Right cardiac atrium (tissue), 5 donors: ENCODE measurements around the gene CCR7. TPM values are rescaled to one million over a fixed set of nuclear protein-coding genes. Genes with fewer than 3 reads are reported as not detected.
A peak's percentile ranks its signal among the peaks of the same experiment; 100 is the strongest.
"Not testable (repeated sequence)": the region's sequence is repeated elsewhere in the genome, so short reads cannot be mapped to it uniquely, and the experiment has no call there.

Experiments
- ATAC-seq, 2 donors: fragments of 200-7000 bp; cut with Tn5 transposase; one replicate each; pipeline versions ENCODE4 v1.8.0 to v1.9.1; 2020; ENCODE audit warnings: moderate library complexity in 2 of 2, mild to moderate bottlenecking in 1 of 2
- DNase-seq, 3 donors: peaks; one replicate each; pipeline ENCODE4 v3.0.0-alpha.2; 2020
- H3K27ac ChIP-seq: one replicate; pipeline ENCODE4 v1.5.1; 2013; ENCODE audit warnings: mild to moderate bottlenecking, low read length, control low read depth, moderate library complexity
- H3K27me3 ChIP-seq: one replicate; pipeline ENCODE4 v1.6.1; 2013; ENCODE audit not compliant: control insufficient read depth, insufficient read depth
- H3K4me1 ChIP-seq: one replicate; pipeline ENCODE4 v1.6.1; 2013; ENCODE audit warnings: low read length; ENCODE audit not compliant: control insufficient read depth, insufficient read depth
- H3K4me3 ChIP-seq: one replicate; pipeline ENCODE4 v1.5.1; 2013; ENCODE audit warnings: low read length, control low read depth
- H3K9me3 ChIP-seq: one replicate; pipeline ENCODE4 v1.6.1; 2013; ENCODE audit warnings: low read length; ENCODE audit not compliant: control insufficient read depth
- WGBS: extraction: QIAGEN DNeasy Blood & Tissue Kit; methylation state at CpG from one replicate; pipeline ENCODE4 v1.1.7; 2013; 5-methylcytosine and 5-hydroxymethylcytosine counted together
- intact Hi-C, 4 donors: fragments of 100-400 bp; cut with DNase I; formaldehyde crosslinking; loops; one replicate each; pipeline versions ENCODE4 v1.11.0 to v1.14.0; 2022 to 2023
- polyA plus RNA-seq: library from polyadenylated mRNA; stranded (reverse); fragments of 200-250 nt; gene quantifications from one replicate; pipeline ENCODE4 v1.2.3, GENCODE V29; 2013
- total RNA-seq, 4 donors: library from RNA; stranded (reverse); fragmentation: NEBNext Ultra II Directional; extraction: Animal tissue kit (Norgen Biotek cat#: 25700); gene quantifications; one replicate each; pipeline ENCODE4 v1.2.1, GENCODE V29; 2021
- donor health status: healthy with polysubstance abuse.
- donor health status: DM: no; HTN: yes; CAD: no.
- donor health status: DM: no; HTN: no; CAD: no.
- donor health status: DM: no; HTN: yes; CAD: no; lungs with severe emphysema.
- donor health status: DM: yes; HTN: yes; CAD: no.

CCR7 gene
- total and polyA plus RNA-seq, 5 donors, result 0.11 to 0.20 (median 0.19) TPM; not detected in 2

DNA sequence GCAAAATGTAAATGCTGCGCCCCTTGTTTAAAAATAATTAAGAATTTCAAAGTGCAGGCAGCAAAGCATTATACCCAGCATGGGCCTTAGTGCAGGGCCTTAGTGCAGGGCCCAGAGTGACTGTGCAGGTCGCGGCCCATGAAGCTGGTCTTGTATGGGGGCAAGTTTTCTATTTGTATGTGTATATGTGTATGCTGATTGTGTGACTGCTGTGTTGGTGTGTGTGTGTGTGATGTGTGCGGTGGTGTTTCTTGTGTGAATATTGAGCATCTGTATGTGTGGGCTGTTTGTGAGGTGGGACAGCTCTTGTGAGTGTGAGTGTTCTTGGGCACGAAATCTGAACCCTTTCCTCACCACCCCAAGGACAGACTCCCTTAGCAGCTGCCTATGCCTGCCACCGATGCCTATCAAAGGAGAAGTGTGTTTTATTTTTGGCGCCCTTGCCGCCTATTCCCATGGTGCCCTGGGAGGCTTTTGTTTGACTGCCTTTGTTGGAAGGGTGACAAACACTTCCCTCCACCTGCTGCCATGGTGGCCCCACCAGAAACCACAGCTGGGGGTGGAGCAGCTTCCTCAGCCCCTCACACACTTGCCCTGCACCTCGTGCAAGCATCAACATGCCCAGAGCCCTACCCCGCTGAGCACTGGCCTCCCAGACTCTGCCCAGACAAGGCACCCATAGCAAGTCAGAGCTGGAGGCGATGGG is 18.0 kb downstream of the CCR7 start:
- Histone ChIP-seq H3K4me1 (peaks cover 39% of the 10 kb centered on the region), H3K4me3 (no peak overlapping the region), H3K27ac (no peak overlapping the region), H3K9me3 (no peaks in the 10 kb centered on the region), H3K27me3 (no peaks in the 10 kb centered on the region)
- WGBS, result 72% methylated on average over 11 of the region's 11 CpGs
- ATAC-seq, result no peak
- intact Hi-C loops, result no loop called here
- DNase-seq, result peak in 1 of 3 donors; percentile 17

- H3K27me3 ChIP-seq, H3K4me3 ChIP-seq, DNase-seq, H3K9me3 ChIP-seq, ATAC-seq, H3K27ac ChIP-seq, intact Hi-C loops: not testable (repeated sequence)
- 93% methylated on average over 4 of the region's 4 CpGs for WGBS
- H3K4me1 ChIP-seq, result peaks cover 39% of the 10 kb centered on the region
Observed at GRCh38 chr17:40546497-40546896, 18.8 kb downstream of the CCR7 start.

GRCh38 chr17:40545660-40546059 is 19.6 kb downstream of the CCR7 start:
- no peaks in the 10 kb centered on the region for H3K27me3 ChIP-seq
- no peak for ATAC-seq
- 96% methylated on average over 11 of the region's 11 CpGs for WGBS
- intact Hi-C loops, result no loop called here
- no peaks in the 10 kb centered on the region for H3K9me3 ChIP-seq
- no peak for DNase-seq
- H3K4me3 ChIP-seq, result no peak overlapping the region
- no peak overlapping the region for H3K27ac ChIP-seq
- peaks cover 40% of the 10 kb centered on the region for H3K4me1 ChIP-seq

DNA sequence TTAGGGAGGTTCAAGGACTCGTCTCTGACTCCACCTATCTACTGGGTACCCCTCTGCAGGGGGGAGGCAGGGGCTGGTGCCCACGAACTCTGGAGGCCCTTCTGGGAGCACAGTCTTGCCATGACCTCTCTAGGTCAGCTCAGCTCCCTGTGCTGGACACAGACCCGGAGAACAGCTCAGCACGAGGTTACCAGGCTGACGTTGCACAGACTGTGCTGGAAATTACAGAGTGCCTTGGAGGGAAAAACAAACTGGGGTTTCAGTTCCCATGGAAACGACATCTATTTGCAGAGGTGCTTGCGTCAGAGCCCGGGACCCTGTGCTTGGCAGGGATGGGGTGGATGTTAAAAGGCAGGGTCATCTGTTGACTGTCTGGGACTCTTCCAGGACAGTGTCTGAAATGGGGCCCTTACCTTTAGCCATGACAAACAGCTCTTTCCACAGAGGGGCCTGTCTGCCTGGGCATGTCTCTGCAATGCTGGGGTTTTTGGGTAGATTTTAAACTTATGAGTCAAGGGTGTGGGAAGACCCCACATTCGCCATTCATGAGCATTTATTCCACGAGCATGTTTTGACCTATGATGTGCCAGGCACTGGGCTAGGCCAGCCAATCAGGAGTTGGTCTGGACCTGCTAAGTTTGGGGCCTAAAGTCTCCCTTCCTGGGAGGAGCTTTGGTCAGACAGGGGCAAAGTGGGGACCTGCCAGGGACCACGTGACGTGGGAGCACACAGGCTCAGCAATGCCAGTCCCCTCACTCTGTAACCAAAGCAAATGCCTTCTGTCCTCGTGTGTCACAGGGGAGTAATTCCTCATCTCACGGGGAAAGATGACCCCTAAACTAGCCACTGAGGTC is 22.5 kb downstream of the CCR7 start:
- Histone ChIP-seq H3K27me3 (no peaks in the 10 kb centered on the region), H3K9me3 (no peaks in the 10 kb centered on the region), H3K4me1 (peaks cover 39% of the 10 kb centered on the region), H3K4me3 (no peak overlapping the region), H3K27ac (peak overlapping the region; percentile 96)
- WGBS, result 35% methylated on average over 14 of the region's 14 CpGs
- ATAC-seq (peak; percentile 93 to 94), DNase-seq (peak; percentile 92 to 94 (median 93))
- intact Hi-C loops, result no loop called here

DNA sequence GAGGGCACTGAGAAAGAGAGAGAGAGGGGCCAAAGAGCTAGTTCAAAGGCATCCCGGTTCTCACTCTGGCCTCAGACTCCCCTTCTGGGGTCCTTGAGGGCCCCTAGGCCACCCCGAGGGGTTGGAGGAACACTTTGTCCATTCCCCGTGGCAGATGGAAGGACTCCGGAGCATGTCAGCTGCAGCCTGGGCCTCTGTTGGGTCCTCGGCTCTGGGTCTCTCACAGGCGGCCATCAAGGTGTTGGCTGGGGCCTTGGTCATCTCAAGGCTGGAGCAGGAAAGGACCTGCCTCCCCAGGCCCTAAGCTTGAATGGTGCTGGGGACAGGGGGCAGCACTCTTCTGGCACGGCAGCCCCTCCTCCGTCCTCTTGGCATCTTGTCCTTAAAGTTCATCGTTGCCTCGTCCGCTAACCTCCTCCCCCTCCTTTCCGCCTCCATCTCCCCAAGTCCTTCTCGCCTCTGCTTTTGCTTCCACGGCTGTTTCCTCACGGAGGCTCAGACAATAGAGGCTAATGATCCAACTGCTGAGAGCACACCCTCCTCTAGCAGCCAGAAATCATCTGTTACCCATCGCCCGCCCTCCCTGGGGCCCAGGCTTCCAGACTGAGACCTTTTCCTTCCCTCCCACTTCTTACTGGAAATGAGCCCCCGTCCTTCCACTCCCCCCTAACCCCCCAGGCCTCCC is 23.3 kb downstream of the CCR7 start:
- WGBS, result 40% methylated on average over 18 of the region's 18 CpGs
- ATAC-seq (peak; percentile 81 to 88), DNase-seq (peak in 1 of 3 donors; percentile 94)
- peak overlapping the region; percentile 96 for H3K27ac ChIP-seq
- H3K4me1 ChIP-seq, result peaks cover 35% of the 10 kb centered on the region
- no peaks in the 10 kb centered on the region for H3K9me3 ChIP-seq
- no peak overlapping the region for H3K4me3 ChIP-seq
- H3K27me3 ChIP-seq, result no peaks in the 10 kb centered on the region
- intact Hi-C loops, result no loop called here

DNA sequence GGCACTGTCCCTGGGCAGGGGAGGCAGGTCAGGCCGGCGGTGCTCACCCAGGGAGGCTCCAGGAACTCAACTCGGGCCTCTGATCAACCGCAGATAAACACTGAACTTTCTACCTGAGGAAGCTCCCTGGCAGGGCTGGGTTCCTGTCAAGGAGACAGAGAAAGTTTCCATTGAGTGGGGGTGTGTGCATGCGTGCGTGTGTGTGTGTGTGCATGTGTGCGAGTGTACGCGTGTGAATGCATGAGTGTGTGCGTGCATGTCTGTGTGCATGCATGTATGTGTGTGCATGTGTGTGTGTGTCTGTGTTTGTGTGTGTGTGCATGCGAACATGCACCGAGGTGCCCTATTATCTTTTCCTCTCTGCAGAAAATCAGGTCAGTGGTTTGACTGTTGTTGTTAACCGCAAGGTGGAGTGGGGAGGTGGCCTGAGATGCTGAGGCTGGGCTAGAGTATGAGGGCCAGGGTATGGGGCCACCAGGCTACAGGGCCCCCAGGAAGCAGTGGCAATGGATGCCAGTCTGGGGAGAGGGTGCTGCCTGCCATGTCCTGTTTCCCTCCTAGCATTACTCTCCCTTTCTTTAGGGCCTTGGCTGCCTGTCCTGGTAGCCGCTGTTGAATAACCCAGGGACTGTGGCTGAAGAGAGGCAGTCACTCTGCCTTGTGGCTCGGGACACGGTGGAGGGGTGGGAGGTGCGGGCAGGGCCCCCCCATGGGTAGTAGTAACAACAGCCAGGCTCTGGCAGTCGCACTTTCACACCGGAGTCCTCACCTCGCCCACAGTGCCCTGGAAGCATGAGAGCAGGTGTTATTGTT is 24.0 kb downstream of the CCR7 start:
- Histone ChIP-seq H3K9me3 (no peaks in the 10 kb centered on the region), H3K4me1 (peaks cover 43% of the 10 kb centered on the region), H3K27ac (peak overlapping the region; percentile 96), H3K4me3 (no peak overlapping the region), H3K27me3 (no peaks in the 10 kb centered on the region)
- ATAC-seq (no peak), DNase-seq (peak in 2 of 3 donors; percentile 60 to 67)
- intact Hi-C loops, result no loop called here
- 77% methylated on average over 20 of the region's 20 CpGs for WGBS

- Histone ChIP-seq H3K27me3 (no peaks in the 10 kb centered on the region), H3K4me1 (peaks cover 49% of the 10 kb centered on the region), H3K27ac (peak overlapping the region; percentile 24), H3K4me3 (no peak overlapping the region), H3K9me3 (no peaks in the 10 kb centered on the region)
- DNase-seq (peak in 1 of 3 donors; percentile 36), ATAC-seq (no peak)
- intact Hi-C loops, result no loop called here
- 72% methylated on average over 8 of the region's 8 CpGs for WGBS
Observed at GRCh38 chr17:40540448-40540847, 24.8 kb downstream of the CCR7 start.

DNA sequence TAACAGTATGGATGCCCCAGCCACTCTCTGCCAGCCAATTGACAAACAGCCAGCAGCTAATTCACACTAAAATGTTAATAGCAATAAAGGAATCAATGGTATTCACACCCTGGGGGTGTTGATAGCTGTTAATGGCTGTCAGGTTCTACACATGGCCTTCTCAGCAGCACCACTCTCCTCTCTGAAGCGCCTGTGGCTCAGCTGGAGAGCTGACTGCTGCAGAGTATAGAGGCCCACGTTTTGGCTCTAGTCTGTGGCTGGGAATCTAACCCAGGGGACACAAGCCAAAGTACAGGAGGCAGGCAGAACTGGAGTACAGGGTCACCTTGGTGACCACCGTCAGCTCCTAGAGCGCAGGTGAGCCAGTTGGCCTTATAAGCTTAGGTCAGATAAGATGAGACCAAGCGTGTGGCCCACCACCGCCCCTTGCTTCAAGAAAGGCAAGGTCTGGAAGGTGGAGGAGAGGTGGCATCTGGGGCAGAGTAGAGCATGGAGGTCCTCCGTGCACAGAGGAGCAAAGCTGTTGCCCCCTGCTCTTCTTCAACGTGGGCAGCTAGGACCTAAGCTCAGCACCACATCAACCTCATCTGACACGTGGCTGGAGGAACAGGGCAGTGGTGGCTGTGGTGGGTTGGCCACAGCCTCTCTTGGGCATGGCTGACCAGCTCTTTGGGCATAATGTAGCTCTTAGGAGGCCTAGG is 25.4 kb downstream of the CCR7 start:
- intact Hi-C loops, result loop anchor here (2.0 to 10.0 kb wide), 8 partner anchors 13 to 235 kb away; partner anchors contain the start of genes RARA (in 2 of the 4), GJD3 (in 1 of the 4) and IGFBP4 (in 1 of the 4)
- no peaks in the 10 kb centered on the region for H3K9me3 ChIP-seq
- H3K27me3 ChIP-seq, result no peaks in the 10 kb centered on the region
- ATAC-seq, result peak in 1 of 2 donors; percentile 39
- WGBS, result 69% methylated on average over 9 of the region's 9 CpGs
- H3K27ac ChIP-seq, result peak overlapping the region; percentile 24
- no peak overlapping the region for H3K4me3 ChIP-seq
- H3K4me1 ChIP-seq, result peaks cover 49% of the 10 kb centered on the region
- peak in 2 of 3 donors; percentile 61 to 70 for DNase-seq

DNA sequence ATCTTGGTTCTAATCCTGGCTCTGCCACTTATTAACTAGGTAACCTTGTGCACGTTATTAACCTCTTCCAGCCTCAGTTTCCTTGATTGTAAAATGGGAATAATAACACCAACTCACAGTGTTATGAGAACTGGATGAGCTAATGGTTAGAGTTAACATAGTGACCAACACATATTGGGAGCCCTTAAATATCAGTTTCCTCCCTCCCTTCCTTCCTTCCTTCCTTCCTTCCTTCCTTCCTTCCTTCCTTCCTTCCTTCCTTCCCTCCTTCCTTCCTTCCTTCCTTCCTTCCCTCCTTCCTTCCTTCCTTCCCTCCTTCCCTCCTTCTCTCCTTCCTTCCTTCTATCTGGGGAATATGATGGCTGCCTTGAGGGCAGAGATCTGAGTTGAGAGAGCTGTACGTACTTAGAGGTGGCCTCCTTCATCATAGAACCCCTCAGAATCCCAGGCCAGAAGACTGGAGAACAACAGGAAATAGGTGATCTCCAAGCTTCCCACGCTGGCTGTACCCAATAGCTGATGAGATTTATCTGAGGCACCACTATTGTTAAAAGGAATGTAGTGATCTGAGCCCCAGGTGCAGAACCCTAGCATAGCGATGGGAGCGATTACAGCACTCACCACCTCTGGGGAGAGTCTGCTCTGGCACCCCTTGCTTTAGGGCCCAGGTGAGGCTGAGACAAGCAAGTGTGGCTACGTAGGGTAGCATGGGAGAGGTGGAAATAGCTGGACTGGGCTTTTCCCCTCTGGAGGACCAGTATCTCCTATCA is 26.2 kb downstream of the CCR7 start:
- H3K9me3 ChIP-seq, result no peaks in the 10 kb centered on the region
- ATAC-seq, result no peak
- no peaks in the 10 kb centered on the region for H3K27me3 ChIP-seq
- WGBS, result 55% methylated on average over 6 of the region's 6 CpGs
- DNase-seq, result no peak
- H3K4me3 ChIP-seq, result no peak overlapping the region
- peak overlapping the region; percentile 65 for H3K27ac ChIP-seq
- H3K4me1 ChIP-seq, result peaks cover 49% of the 10 kb centered on the region
- intact Hi-C loops, result loop anchor here (2.0 to 10.0 kb wide), 8 partner anchors 14 to 234 kb away; partner anchors contain the start of genes RARA (in 2 of the 4), GJD3 (in 1 of the 4) and IGFBP4 (in 1 of the 4)
